Measurements from ENCODE around the gene FMN1.

FMN1 gene

DNA sequence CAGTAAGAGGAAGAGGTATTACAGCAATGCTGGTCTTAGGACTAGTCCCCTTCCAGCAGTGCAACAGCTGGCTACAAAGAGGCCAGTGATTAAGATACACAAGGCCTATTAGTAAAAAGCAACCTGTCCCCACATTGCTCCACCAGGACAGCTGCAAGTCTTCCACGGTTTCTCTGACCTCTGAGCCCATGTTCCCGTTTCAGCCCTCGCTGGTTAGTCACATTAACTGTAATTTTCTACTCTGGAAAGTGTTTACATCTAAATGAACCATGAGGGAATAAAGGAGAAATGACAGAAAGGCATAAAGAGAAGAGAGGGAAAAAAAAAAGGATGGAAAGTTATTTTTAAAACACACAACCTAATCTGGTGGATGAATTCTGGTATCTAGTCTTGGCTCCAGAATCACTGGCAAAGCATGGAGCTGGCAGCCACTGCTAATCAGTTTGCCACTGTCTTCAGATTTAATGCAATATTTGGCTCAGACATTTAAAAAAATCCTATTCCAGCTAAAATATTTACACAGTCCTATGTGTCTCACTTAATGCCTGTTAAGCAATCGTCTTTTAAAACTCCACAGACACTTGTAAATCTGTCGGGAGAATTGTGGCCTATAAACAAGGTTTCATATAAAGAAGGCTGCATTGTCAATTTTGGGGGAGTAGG lies 321.8 kb downstream of the FMN1 start:
- TF ChIP-seq, protein P1, sequence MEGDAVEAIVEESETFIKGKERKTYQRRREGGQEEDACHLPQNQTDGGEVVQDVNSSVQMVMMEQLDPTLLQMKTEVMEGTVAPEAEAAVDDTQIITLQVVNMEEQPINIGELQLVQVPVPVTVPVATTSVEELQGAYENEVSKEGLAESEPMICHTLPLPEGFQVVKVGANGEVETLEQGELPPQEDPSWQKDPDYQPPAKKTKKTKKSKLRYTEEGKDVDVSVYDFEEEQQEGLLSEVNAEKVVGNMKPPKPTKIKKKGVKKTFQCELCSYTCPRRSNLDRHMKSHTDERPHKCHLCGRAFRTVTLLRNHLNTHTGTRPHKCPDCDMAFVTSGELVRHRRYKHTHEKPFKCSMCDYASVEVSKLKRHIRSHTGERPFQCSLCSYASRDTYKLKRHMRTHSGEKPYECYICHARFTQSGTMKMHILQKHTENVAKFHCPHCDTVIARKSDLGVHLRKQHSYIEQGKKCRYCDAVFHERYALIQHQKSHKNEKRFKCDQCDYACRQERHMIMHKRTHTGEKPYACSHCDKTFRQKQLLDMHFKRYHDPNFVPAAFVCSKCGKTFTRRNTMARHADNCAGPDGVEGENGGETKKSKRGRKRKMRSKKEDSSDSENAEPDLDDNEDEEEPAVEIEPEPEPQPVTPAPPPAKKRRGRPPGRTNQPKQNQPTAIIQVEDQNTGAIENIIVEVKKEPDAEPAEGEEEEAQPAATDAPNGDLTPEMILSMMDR (IDR thresholded peaks at IDR 0.05): no peak

DNA sequence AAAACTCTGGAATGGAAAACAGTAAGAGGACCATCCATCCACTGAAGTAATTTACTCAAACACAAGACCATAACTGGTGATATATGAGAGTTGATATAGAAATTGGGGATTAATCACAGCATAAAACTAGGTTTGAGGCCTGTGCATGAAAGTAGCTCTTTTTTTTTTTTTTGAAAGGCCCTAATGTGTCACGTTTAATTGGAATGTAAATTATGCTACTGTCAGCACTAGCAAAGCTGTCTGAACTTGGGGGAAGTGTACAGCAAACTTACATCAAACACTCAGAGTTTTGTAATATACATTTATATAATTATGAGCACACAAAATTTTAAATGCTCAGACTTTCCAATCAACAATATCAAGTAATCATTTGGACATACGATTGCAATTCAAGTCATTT lies 322.6 kb downstream of the FMN1 start:
- TF ChIP-seq, protein P1 (IDR thresholded peaks at IDR 0.05): no peak

DNA sequence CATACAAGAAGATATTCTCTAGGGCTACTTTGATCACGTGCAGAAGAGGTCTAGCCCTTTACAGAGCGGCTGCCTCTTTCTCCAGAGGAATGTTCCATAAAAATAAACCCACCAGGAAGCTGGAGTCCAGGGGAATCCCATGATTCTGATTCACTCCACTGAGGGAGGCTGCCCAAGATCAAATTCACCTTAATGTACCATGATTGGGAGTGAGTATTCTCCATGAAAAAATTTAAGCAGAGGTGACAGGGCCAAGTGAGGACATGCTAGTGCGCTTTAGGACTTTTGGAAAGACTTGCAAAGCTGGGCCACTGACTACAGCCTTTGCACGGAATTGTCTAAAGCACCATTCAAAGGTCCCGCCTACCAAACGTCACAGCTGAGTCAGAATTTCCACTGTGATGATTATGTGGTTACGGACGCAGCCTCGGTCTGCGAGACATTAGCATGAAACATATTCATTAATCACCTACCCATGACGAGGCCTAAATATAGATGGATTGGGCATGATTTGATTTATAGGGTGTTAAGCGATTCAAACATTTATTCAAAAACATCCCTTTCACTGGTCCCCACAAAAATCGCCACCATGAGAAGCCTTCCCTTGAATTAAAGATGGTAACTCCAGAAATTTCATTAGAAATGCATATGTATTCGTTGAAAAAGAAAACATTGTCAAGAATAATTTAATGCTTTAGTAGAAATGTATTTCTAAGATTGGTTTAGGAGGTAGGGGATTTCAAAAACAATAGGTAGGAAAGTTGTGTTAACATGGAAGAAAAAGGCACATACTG lies 324.1 kb downstream of the FMN1 start:
- TF ChIP-seq, protein P1 (IDR thresholded peaks at IDR 0.05): no peak

DNA sequence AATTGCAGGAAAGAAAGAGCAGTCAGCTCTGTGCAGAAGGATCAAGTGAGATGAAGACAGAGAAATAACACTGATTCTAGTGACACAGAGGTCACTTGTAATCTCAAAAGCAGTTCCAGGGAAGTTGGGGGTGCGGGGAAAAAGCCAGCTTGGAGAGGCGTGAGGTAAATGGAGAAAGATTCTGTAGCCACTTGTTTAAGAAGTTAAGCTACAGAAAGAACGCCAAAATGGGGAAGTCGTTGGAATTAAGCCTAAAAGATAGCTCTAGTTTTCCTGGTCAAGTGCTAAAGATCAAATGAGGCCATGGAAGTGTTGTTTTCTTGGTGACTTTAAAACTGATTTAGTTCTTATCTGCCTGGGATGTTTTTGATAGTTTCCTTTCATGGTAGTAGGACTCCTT lies 324.7 kb downstream of the FMN1 start:
- TF ChIP-seq, protein P1 (IDR thresholded peaks at IDR 0.05): no peak

DNA sequence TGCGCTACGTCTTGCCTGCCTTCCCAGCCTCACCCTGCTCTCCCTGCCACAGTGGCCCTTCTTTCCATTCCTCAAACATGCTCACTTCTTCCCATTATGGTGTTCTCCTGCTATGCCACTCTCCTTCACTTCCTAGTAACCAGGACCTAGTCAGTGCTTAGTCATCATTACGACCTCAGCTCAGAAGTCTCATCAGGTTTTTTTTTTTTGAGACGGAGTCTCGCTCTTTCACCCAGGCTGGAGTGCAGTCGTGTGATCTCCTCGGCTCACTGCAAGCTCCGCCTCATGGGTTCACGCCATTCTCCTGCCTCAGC lies 327.2 kb downstream of the FMN1 start:
- TF ChIP-seq, protein P1 (IDR thresholded peaks at IDR 0.05): no peak

DNA sequence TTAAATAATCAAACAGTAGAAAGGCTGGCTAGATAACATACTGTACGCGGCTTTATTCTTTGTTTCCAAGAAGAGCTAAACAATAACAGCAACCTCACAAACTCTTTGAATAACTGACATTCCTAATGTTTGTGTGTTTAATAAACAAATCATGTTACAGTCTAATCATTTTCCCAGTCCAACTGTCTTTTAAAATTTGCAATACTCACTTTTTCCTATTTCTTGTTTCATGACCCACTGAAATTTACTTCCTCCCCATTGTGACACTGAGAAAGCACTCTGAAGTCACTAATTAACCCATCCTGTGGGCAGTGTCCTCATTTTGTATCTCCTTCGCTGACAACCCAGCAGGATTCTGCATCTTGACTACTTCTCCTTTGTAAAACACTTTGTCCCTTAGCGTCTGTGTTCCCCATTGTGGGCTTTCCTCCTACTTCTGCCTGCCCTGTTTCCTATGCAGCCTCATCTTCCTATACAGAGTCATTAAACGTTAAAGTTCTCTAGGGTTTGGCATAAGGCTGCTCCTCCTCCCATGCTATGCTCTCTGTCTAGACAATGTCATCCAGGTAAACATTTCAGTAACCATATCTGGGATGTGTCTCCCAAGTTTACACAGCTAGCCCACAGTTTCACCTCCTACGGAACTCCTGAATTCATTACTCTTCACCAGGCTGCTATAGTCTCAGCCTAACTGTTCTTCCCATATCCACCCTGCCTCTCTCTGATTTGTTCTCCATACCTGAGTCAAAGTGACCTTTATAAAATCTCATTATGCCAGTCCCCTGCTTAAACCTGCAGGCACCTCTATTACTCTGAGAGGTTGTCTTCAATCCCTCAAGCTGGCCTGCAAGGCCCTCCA lies 327.8 kb downstream of the FMN1 start:
- TF ChIP-seq, protein P1 (IDR thresholded peaks at IDR 0.05): no peak

DNA sequence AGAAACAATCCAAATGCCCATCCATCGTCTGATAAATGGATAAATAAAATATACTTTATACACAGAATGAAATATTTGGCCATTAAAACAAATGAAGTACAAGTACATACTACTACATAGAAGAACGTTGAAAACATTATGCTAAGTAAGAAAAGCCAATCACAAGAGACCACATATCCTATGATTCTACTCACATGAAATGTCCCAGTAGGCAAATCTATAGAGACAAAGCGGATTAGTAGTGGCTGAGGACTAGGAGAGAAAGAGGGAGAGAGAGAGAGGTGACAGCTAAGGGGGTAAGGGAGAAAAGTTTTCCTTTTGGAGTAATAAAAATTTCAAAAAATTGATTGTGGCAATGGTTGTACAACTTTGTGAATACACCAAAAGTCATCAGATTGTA lies 329.7 kb downstream of the FMN1 start:
- TF ChIP-seq, protein P1 (IDR thresholded peaks at IDR 0.05): no peak
